Body of pancreas (tissue), 4 donors: ENCODE results near the gene UTRN.

ENCODE experiments used
- CTCF ChIP-seq, 7 experiments: fragments of 450-650 bp in 4 of 7; fragments of 200-600 bp in 3 of 7; sonication (generic) in 3 of 7; IDR thresholded peaks; one replicate each; pipeline ENCODE4 v1.5.1; 2016 to 2019; ENCODE audit warnings: antibody characterized with exemption in 7 of 7
- POLR2A ChIP-seq, 3 donors: fragments of 450-650 bp; IDR thresholded peaks; one replicate each; pipeline ENCODE4 v1.6.1; 2016; ENCODE audit warnings: antibody characterized with exemption in 3 of 3, mild to moderate bottlenecking in 2 of 3

GRCh38 chr6:144317736-144318135, 32.6 kb downstream of the UTRN start:
- no peak for TF ChIP-seq POLR2A (IDR thresholded peaks at IDR 0.05)
- TF ChIP-seq CTCF (IDR thresholded peaks at IDR 0.05): no peak
